ENCODE data around the gene MRPL3.

The MRPL3 gene

GRCh38 chr3:131453533-131453932, 49.2 kb downstream of the MRPL3 start:
- TF ChIP-seq CTCF (IDR thresholded peaks at IDR 0.05; ENCODE audit: extremely low read depth, missing control alignments) = no peak
- no peak for DNase-seq (ENCODE audit: low spot score)

DNA sequence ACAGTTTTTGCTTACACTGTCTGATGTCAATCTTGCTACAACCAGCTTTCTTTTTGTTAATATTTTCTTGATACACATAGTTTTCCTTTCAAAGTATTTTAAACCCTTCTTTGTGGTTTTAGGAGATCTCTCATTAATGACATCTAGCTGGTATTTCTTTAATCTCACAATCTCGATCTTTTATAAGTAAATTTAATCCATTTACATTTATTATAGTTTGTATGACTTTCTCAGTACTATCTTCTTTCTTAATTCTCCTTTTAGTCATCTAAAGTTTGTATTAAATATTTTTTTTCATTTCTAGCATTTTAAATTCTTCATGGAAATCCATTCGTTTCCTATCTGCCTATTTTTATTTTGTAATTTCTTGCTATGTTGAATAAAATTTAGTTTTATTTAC, 55.4 kb downstream of the MRPL3 start:
- no peak for TF ChIP-seq CTCF (IDR thresholded peaks at IDR 0.05; ENCODE audit: extremely low read depth, missing control alignments)
- no peak for DNase-seq (ENCODE audit: low spot score)

- DNase-seq (ENCODE audit: low spot score) = no peak
- TF ChIP-seq CTCF (IDR thresholded peaks at IDR 0.05; ENCODE audit: extremely low read depth, missing control alignments) = no peak
Measured at GRCh38 chr3:131444180-131444579, 58.6 kb downstream of the MRPL3 start.

GRCh38 chr3:131439084-131439483, 63.7 kb downstream of the MRPL3 start:
- no peak for TF ChIP-seq CTCF (IDR thresholded peaks at IDR 0.05; ENCODE audit: extremely low read depth, missing control alignments)
- no peak for DNase-seq (ENCODE audit: low spot score)

GRCh38 chr3:131435000-131435399, 67.8 kb downstream of the MRPL3 start:
- TF ChIP-seq CTCF (IDR thresholded peaks at IDR 0.05; ENCODE audit: extremely low read depth, missing control alignments) = no peak
- DNase-seq (ENCODE audit: low spot score) = no peak

GRCh38 chr3:131432441-131432840, 70.3 kb downstream of the MRPL3 start:
- no peak for TF ChIP-seq CTCF (IDR thresholded peaks at IDR 0.05; ENCODE audit: extremely low read depth, missing control alignments)

DNA sequence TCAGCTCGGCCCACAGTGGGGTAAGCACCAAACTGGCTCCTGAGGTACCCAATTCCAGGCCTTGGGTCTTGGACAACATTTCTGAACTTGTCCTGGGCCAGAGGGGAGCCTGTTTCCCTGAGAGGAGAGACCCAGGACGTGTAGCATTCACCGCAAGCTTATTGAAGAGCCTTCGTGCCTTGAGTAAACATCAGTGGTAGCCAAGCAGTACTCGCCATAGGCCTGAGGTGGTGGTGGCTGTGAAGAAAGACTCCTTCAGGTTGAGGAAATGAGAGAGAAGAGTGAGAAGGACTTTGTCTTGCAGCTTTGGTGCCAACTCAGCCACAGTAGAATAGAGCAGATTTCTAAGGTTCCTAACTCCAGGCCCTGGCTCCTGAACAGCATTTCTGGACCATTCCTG, 71.0 kb downstream of the MRPL3 start:
- TF ChIP-seq CTCF (IDR thresholded peaks at IDR 0.05; ENCODE audit: extremely low read depth, missing control alignments) = no peak

More at GRCh38 chr3:131432441-131432840, 70.3 kb downstream of the MRPL3 start:
- DNase-seq (ENCODE audit: low spot score) = no peak

More for the DNA sequence above, 71.0 kb downstream of the MRPL3 start:
- no peak for DNase-seq (ENCODE audit: low spot score)
